ENCODE data around the gene RPN2. TPM values are rescaled to one million over a fixed set of nuclear protein-coding genes. Genes with fewer than 3 reads are reported as not detected.

The RPN2 gene
- total and polyA plus RNA-seq, 4 donors, result 88.9 to 286 (median 189) TPM

DNA sequence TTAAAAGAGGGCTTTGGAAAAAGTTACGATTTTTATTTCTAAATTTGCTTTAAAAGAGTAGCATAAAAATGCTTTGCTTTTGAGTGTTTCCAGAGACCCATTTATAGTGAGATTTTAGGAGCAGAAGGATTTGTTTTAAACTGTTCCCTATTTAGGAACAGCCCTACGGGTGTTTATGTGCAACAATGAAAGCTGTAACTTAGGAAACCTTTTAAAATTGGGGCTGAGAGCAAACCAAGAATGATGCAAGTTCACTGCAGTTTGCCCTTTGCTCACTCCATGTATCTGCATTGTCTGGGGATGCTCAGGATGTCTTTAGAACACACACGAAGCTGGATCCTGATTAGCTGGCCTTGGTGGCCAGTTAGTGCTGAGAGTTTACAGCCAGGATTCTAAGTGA is 41.6 kb downstream of the RPN2 start:
- H3K4me3 ChIP-seq, result no peak overlapping the region
- H3K9me3 ChIP-seq (ENCODE audit: control insufficient read depth in 4 of 4, insufficient read depth in 3 of 4, low read length in 3 of 4), result no peaks in the 10 kb centered on the region
- peaks cover 20 to 33% (median 28%) of the 10 kb centered on the region in 4 donors for H3K36me3 ChIP-seq (ENCODE audit: control insufficient read depth in 4 of 4, insufficient read depth in 4 of 4, low read length in 4 of 4)
- WGBS, 2 donors, result 63 to 76% methylated on average over 3 of the region's 3 CpGs
- no peak overlapping the region for H3K27ac ChIP-seq (ENCODE audit: low read depth in 1 of 2, low read length in 1 of 2)
- H3K27me3 ChIP-seq (ENCODE audit: control insufficient read depth in 3 of 3, insufficient read depth in 3 of 3, low read length in 2 of 3), result no peaks in the 10 kb centered on the region
- DNase-seq (no peak), ATAC-seq (ENCODE audit: insufficient read depth, low FRiP score) (no peak)
- TF ChIP-seq, protein P1, sequence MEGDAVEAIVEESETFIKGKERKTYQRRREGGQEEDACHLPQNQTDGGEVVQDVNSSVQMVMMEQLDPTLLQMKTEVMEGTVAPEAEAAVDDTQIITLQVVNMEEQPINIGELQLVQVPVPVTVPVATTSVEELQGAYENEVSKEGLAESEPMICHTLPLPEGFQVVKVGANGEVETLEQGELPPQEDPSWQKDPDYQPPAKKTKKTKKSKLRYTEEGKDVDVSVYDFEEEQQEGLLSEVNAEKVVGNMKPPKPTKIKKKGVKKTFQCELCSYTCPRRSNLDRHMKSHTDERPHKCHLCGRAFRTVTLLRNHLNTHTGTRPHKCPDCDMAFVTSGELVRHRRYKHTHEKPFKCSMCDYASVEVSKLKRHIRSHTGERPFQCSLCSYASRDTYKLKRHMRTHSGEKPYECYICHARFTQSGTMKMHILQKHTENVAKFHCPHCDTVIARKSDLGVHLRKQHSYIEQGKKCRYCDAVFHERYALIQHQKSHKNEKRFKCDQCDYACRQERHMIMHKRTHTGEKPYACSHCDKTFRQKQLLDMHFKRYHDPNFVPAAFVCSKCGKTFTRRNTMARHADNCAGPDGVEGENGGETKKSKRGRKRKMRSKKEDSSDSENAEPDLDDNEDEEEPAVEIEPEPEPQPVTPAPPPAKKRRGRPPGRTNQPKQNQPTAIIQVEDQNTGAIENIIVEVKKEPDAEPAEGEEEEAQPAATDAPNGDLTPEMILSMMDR (IDR thresholded peaks at IDR 0.05; ENCODE audit: control extremely low read depth, extremely low read depth), result no peak
- H3K9ac ChIP-seq (ENCODE audit: insufficient read depth in 1 of 2, low read length in 2 of 2), result no peak overlapping the region
- H3K4me1 ChIP-seq (ENCODE audit: control insufficient read depth in 5 of 5, insufficient read depth in 5 of 5, low read length in 5 of 5), result no peaks in the 10 kb centered on the region

GRCh38 chr20:37222086-37222485 is 43.0 kb downstream of the RPN2 start:
- TF ChIP-seq, protein P1 (IDR thresholded peaks at IDR 0.05; ENCODE audit: control extremely low read depth, extremely low read depth), result no peak
- Histone ChIP-seq H3K9ac (ENCODE audit: insufficient read depth in 1 of 2, low read length in 2 of 2) (no peak overlapping the region), H3K9me3 (ENCODE audit: control insufficient read depth in 4 of 4, insufficient read depth in 3 of 4, low read length in 3 of 4) (no peaks in the 10 kb centered on the region), H3K27ac (ENCODE audit: low read depth in 1 of 2, low read length in 1 of 2) (no peak overlapping the region), H3K4me3 (no peak overlapping the region), H3K27me3 (ENCODE audit: control insufficient read depth in 3 of 3, insufficient read depth in 3 of 3, low read length in 2 of 3) (no peaks in the 10 kb centered on the region), H3K36me3 (ENCODE audit: control insufficient read depth in 4 of 4, insufficient read depth in 4 of 4, low read length in 4 of 4) (peaks cover 28 to 37% (median 32%) of the 10 kb centered on the region in 4 donors), H3K4me1 (ENCODE audit: control insufficient read depth in 5 of 5, insufficient read depth in 5 of 5, low read length in 5 of 5) (peaks cover 0 to 2% (median 0%) of the 10 kb centered on the region in 5 donors)
- no peak for ATAC-seq (ENCODE audit: insufficient read depth, low FRiP score)
- 95 to 98% methylated on average over 4 of the region's 4 CpGs for WGBS, 2 donors
- DNase-seq, result no peak

DNA sequence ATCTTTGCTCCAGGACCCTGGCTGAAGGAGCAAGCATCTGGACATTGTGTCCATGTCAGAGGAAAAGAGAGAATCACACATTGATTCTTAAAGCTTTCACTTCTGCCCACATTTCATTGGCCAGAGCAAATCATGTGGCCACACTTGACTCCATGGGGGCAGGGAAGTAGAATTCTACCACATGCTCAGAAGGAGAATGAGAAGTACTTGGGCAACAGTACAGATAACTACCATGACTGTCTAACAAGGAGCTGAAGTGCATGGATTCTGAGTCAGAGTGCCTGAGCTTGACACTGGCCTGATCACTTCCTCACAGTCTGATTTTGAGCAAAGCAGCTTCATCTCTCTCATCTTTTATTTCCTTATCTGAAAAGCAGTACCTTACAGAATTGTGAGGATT is 43.9 kb downstream of the RPN2 start:
- H3K9me3 ChIP-seq (ENCODE audit: control insufficient read depth in 4 of 4, insufficient read depth in 3 of 4, low read length in 3 of 4), result no peaks in the 10 kb centered on the region
- peak; percentile 91 for ATAC-seq (ENCODE audit: insufficient read depth, low FRiP score)
- DNase-seq, result peak in 1 of 3 donors; percentile 13
- H3K27ac ChIP-seq (ENCODE audit: low read depth in 1 of 2, low read length in 1 of 2), result no peak overlapping the region
- peaks cover 0 to 9% (median 0%) of the 10 kb centered on the region in 5 donors for H3K4me1 ChIP-seq (ENCODE audit: control insufficient read depth in 5 of 5, insufficient read depth in 5 of 5, low read length in 5 of 5)
- no peak overlapping the region for H3K9ac ChIP-seq (ENCODE audit: insufficient read depth in 1 of 2, low read length in 2 of 2)
- no peak overlapping the region for H3K4me3 ChIP-seq
- TF ChIP-seq, protein P1 (IDR thresholded peaks at IDR 0.05; ENCODE audit: control extremely low read depth, extremely low read depth), result no peak
- no peaks in the 10 kb centered on the region for H3K27me3 ChIP-seq (ENCODE audit: control insufficient read depth in 3 of 3, insufficient read depth in 3 of 3, low read length in 2 of 3)
- peaks cover 35 to 46% (median 38%) of the 10 kb centered on the region in 4 donors for H3K36me3 ChIP-seq (ENCODE audit: control insufficient read depth in 4 of 4, insufficient read depth in 4 of 4, low read length in 4 of 4)

GRCh38 chr20:37225146-37225545 is 46.0 kb downstream of the RPN2 start:
- ATAC-seq (ENCODE audit: insufficient read depth, low FRiP score) (no peak), DNase-seq (no peak)
- H3K9ac ChIP-seq (ENCODE audit: insufficient read depth in 1 of 2, low read length in 2 of 2), result no peak overlapping the region
- no peaks in the 10 kb centered on the region for H3K27me3 ChIP-seq (ENCODE audit: control insufficient read depth in 3 of 3, insufficient read depth in 3 of 3, low read length in 2 of 3)
- no peaks in the 10 kb centered on the region for H3K9me3 ChIP-seq (ENCODE audit: control insufficient read depth in 4 of 4, insufficient read depth in 3 of 4, low read length in 3 of 4)
- peaks cover 0 to 11% (median 0%) of the 10 kb centered on the region in 5 donors for H3K4me1 ChIP-seq (ENCODE audit: control insufficient read depth in 5 of 5, insufficient read depth in 5 of 5, low read length in 5 of 5)
- H3K27ac ChIP-seq (ENCODE audit: low read depth in 1 of 2, low read length in 1 of 2), result no peak overlapping the region
- 94 to 98% methylated on average over 5 of the region's 5 CpGs for WGBS, 2 donors
- TF ChIP-seq, protein P1 (IDR thresholded peaks at IDR 0.05; ENCODE audit: control extremely low read depth, extremely low read depth), result no peak
- peaks cover 34 to 51% (median 46%) of the 10 kb centered on the region in 4 donors for H3K36me3 ChIP-seq (ENCODE audit: control insufficient read depth in 4 of 4, insufficient read depth in 4 of 4, low read length in 4 of 4)
- H3K4me3 ChIP-seq, result no peak overlapping the region
